Keratinocyte (primary cell): ENCODE data around the gene MAGEA1.

Experiments used
- CTCF ChIP-seq, 3 experiments: IDR thresholded peaks in 1 of 3; conservative IDR thresholded peaks in 1 of 3; optimal IDR thresholded peaks in 1 of 3; 2 replicates in 2 of 3; 3 replicates in 1 of 3; pipeline versions ENCODE3 to v1.5.1; 2011; ENCODE audit warnings: low read length in 3 of 3, mild to moderate bottlenecking in 3 of 3, moderate library complexity in 2 of 3, control low read depth in 1 of 3, inconsistent platforms in 1 of 3; ENCODE audit not compliant: insufficient read depth in 2 of 3; ENCODE audit errors: extremely low read depth in 1 of 3
- EZH2 ChIP-seq: IDR thresholded peaks from one replicate; pipeline ENCODE4 v1.6.1; 2012; ENCODE audit warnings: inconsistent platforms, mild to moderate bottlenecking, low read length, moderate library complexity

- no peak for TF ChIP-seq CTCF (optimal IDR thresholded peaks at IDR 0.05 in 1 of 3, IDR thresholded peaks at IDR 0.05 in 1 of 3, conservative IDR thresholded peaks at IDR 0.05 in 1 of 3; ENCODE audit: extremely low read depth in 1 of 3, insufficient read depth in 2 of 3, low read length in 3 of 3)
- no peak for TF ChIP-seq EZH2
These were observed 27.5 kb downstream of the MAGEA1 start for GRCh38 chrX:153206425-153207046.
